OCI-LY1 (cell line): Measurements from ENCODE around the gene H1-8.

ENCODE experiments used
- EZH2 ChIP-seq: fragments of 200-600 bp; sonication (generic), shearing (Covaris generic); IDR thresholded peaks from 2 replicates; pipeline ENCODE4 v1.8.0; 2017; ENCODE audit warnings: borderline replicate concordance, mixed run types, mild to moderate bottlenecking, antibody characterized with exemption, low read length, moderate library complexity, mixed read lengths
- TF ChIP-seq, protein P1 (sequence below): fragments of 200-600 bp; sonication (generic), shearing (Covaris generic); IDR thresholded peaks from 2 replicates; pipeline ENCODE4 v1.5.1; 2017; ENCODE audit warnings: mild to moderate bottlenecking, antibody characterized with exemption, low read length, moderate library complexity, mixed read lengths

DNA sequence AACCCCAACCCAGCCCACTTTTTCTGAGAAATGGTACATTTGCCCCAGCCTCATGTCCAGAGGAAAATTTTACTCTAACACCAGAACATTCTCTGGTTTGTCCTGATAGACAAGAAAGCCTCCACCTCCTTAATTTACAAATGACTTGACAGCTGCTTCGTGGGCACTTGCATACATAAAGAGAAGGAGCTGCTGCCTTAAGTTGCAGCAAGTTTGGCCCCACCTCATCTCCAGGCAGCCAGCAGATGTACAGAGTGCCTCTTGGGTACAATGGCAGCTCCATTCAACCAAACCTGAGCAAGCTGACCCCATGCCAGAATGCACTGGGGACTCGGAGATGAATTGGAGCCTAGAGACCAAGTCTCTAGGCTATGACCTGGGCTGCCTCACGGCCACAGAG, 6.2 kb upstream of the H1-8 start:
- TF ChIP-seq, protein P1, sequence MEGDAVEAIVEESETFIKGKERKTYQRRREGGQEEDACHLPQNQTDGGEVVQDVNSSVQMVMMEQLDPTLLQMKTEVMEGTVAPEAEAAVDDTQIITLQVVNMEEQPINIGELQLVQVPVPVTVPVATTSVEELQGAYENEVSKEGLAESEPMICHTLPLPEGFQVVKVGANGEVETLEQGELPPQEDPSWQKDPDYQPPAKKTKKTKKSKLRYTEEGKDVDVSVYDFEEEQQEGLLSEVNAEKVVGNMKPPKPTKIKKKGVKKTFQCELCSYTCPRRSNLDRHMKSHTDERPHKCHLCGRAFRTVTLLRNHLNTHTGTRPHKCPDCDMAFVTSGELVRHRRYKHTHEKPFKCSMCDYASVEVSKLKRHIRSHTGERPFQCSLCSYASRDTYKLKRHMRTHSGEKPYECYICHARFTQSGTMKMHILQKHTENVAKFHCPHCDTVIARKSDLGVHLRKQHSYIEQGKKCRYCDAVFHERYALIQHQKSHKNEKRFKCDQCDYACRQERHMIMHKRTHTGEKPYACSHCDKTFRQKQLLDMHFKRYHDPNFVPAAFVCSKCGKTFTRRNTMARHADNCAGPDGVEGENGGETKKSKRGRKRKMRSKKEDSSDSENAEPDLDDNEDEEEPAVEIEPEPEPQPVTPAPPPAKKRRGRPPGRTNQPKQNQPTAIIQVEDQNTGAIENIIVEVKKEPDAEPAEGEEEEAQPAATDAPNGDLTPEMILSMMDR, result no peak
- no peak for TF ChIP-seq EZH2
